K562 (cell line): ENCODE measurements around the gene PLP2. TPM values are rescaled to one million over a fixed set of nuclear protein-coding genes. Genes with fewer than 3 reads are reported as not detected.

ENCODE experiments used
- ATAC-seq: fragments of 200-7000 bp; cut with Tn5 transposase; 3 replicates; pipeline ENCODE4 v1.9.1; 2020; ENCODE audit warnings: moderate library complexity
- BruUV-seq: library from RNA; stranded (reverse); fragments of 400-500 nt; replicated peaks from 2 replicates; lab custom pipeline; 2021; lab: Mats Ljungman, UMichigan
- CTCF ChIA-PET: fragments of 300-600 bp; formaldehyde crosslinking; extraction: SDS; loops from one replicate; lab custom pipeline; 2021; ENCODE audit warnings: low intra/inter-chr PET ratio; lab: Yijun Ruan, JAX
- POLR2A ChIA-PET: fragments of 300-600, 350-650 bp; sonication (Branson Sonifier 250); formaldehyde crosslinking; extraction: SDS; loops from one replicate; lab custom pipeline; 2021; ENCODE audit warnings: antibody characterized with exemption, inconsistent platforms; lab: Yijun Ruan, JAX
- DNase-seq, 4 experiments: peaks; one replicate each; pipeline versions ENCODE4 v3.0.0 to v3.0.0-alpha.2; 2011 to 2018; ENCODE audit warnings: low spot score in 3 of 4, mixed read lengths in 3 of 4; ENCODE audit errors: extremely low read depth in 1 of 4
- FAIRE-seq: peaks from 2 replicates; lab custom pipeline; 2011; peaks lifted over from hg19 to GRCh38; lab: Jason Lieb, UNC
- H2AFZ ChIP-seq: 2 replicates; pipeline ENCODE4 v1.6.0; 2011; ENCODE audit warnings: low read depth, low read length, control low read depth, inconsistent platforms
- H3K27ac ChIP-seq: fragments of 200-600 bp; 3 replicates; pipeline ENCODE4 v1.8.0; 2011; ENCODE audit warnings: low read depth, mild to moderate bottlenecking, control low read depth, inconsistent platforms, low read length, moderate library complexity, mixed read lengths; ENCODE audit errors: extremely low read depth
- H3K27me3 ChIP-seq, 2 experiments: fragments of 300-600 bp in 1 of 2; 2 replicates in 1 of 2; 3 replicates in 1 of 2; pipeline versions ENCODE4 v1.6.0 to v1.8.0; 2011; ENCODE audit warnings: inconsistent platforms in 2 of 2, low read length in 2 of 2, mild to moderate bottlenecking in 1 of 2, mixed read lengths in 1 of 2, moderate library complexity in 1 of 2; ENCODE audit not compliant: control insufficient read depth in 2 of 2, insufficient read depth in 2 of 2
- H3K36me3 ChIP-seq: fragments of 300-600 bp; 3 replicates; pipeline ENCODE4 v1.8.0; 2011; ENCODE audit warnings: mild to moderate bottlenecking, low read length, inconsistent platforms; ENCODE audit not compliant: control insufficient read depth, insufficient read depth
- H3K4me1 ChIP-seq, 2 experiments: fragments of 200-600 bp in 1 of 2; replicated peaks in 1 of 2; 2 replicates in 1 of 2; 3 replicates in 1 of 2; pipeline versions ENCODE4 v1.5.1 to v1.8.0; 2011; ENCODE audit warnings: inconsistent platforms in 2 of 2, low read length in 2 of 2, mild to moderate bottlenecking in 1 of 2, mixed read lengths in 1 of 2, moderate library complexity in 1 of 2; ENCODE audit not compliant: control insufficient read depth in 2 of 2, insufficient read depth in 2 of 2
- H3K4me2 ChIP-seq: 2 replicates; pipeline ENCODE4 v1.6.1; 2011; ENCODE audit warnings: low read length, control low read depth, inconsistent platforms, mixed read lengths; ENCODE audit not compliant: insufficient read depth
- H3K4me3 ChIP-seq: fragments of 200-600 bp; sonication (generic), shearing (Covaris generic); 2 replicates; pipeline ENCODE4 v1.5.1; 2016; ENCODE audit warnings: control low read depth, inconsistent platforms
- H3K79me2 ChIP-seq: fragments of 200-600 bp; 3 replicates; pipeline ENCODE4 v1.8.0; 2011; ENCODE audit warnings: low read length, inconsistent platforms; ENCODE audit not compliant: control insufficient read depth, insufficient read depth
- H3K9ac ChIP-seq, 2 experiments: 2 replicates each; pipeline versions ENCODE4 v1.6.0 to v1.6.1; 2011; ENCODE audit warnings: low read depth in 2 of 2, low read length in 2 of 2, control low read depth in 1 of 2, inconsistent platforms in 1 of 2, mild to moderate bottlenecking in 1 of 2, mixed read lengths in 1 of 2; ENCODE audit not compliant: insufficient read depth in 1 of 2
- H3K9me1 ChIP-seq: one replicate; pipeline ENCODE4 v1.6.0; 2011; ENCODE audit warnings: inconsistent platforms, mild to moderate bottlenecking, low read length, moderate library complexity; ENCODE audit not compliant: control insufficient read depth, insufficient read depth
- H3K9me3 ChIP-seq: replicated peaks from 2 replicates; pipeline ENCODE4 v1.5.1; 2011; ENCODE audit warnings: low read depth, low read length, inconsistent platforms; ENCODE audit not compliant: control insufficient read depth, insufficient read depth
- H4K20me1 ChIP-seq: replicated peaks from 2 replicates; pipeline ENCODE4 v1.6.1; 2011; ENCODE audit warnings: low read length, inconsistent platforms, mixed read lengths; ENCODE audit not compliant: control insufficient read depth, insufficient read depth
- PKNOX1 ChIP-seq: fragments of 450-650 bp; IDR thresholded peaks from 2 replicates; pipeline ENCODE4 v1.6.1; 2016
- ZNF77 ChIP-seq: fragments of 250-450 bp; sonication (Bioruptor Pico); IDR thresholded peaks from 2 replicates; pipeline ENCODE4 v1.5.0; 2020
- WGBS: fragments of 100-300 bp; shearing (Covaris generic); methylation state at CpG from one replicate; pipeline ENCODE4 v1.1.6; 2016; ENCODE audit warnings: low coverage, mixed read lengths; ENCODE audit not compliant: insufficient coverage; ENCODE audit errors: missing lambda C conversion rate; 5-methylcytosine and 5-hydroxymethylcytosine counted together
- in situ Hi-C: fragments of 300-500 bp; cut with MboI; formaldehyde crosslinking; loops from 4 replicates; pipeline ENCODE4 v1.15.0; 2018; ENCODE audit warnings: inconsistent platforms, mixed read lengths
- intact Hi-C: fragments of 100-400 bp; cut with micrococcal nuclease; formaldehyde crosslinking; loops from 2 replicates; pipeline ENCODE4 v1.14.2; 2022
- polyA plus RNA-seq, 8 experiments: library from polyadenylated mRNA; depleted of rRNA in 4 of 8; stranded (reverse) in 5 of 8; unstranded in 3 of 8; fragments of >200 nt; fragmentation: Nextera tagmentation in 2 of 8; fragmentation: Illumina TruSeq in 1 of 8; extraction: Ambion mirVana in 2 of 8; extraction: Trizol in 1 of 8; gene quantifications; 2 replicates each; pipeline versions ENCODE4 v1.2.1 to v1.2.3, GENCODE V29; 2011 to 2014; ENCODE audit warnings: inconsistent platforms in 1 of 8, missing spikeins in 1 of 8
- total RNA-seq, 7 experiments: library from RNA; depleted of rRNA in 6 of 7; stranded (reverse); fragments of >200 nt in 6 of 7; fragmentation: Illumina TruSeq in 2 of 7; extraction: Trizol in 2 of 7; gene quantifications; 2 replicates each; pipeline versions ENCODE4 v1.2.1 to v1.2.3, GENCODE V29; 2011 to 2021; ENCODE audit warnings: low replicate concordance in 1 of 7

PLP2 gene
- total and polyA plus RNA-seq, 9 of the 15 experiments (the other 6 are each of a cell fraction or from before 2014, with no cell fraction given): 34.7 to 236 (median 112) TPM

GRCh38 chrX:49187526-49187925 is 15.8 kb downstream of the PLP2 start:
- POLR2A ChIA-PET: no interaction called here
- intact Hi-C loops: no loop called here

More at GRCh38 chrX:49187526-49187925, 15.8 kb downstream of the PLP2 start:
- WGBS: 67% methylated on average over 10 of the region's 10 CpGs
- ATAC-seq (no peak), FAIRE-seq (no peak), DNase-seq (no peak)
- TF ChIP-seq ZNF77 (CRISPR knock-in tag): no peak
- TF ChIP-seq PKNOX1: peak; percentile 67
- Histone ChIP-seq H3K36me3 (peaks cover 16% of the 10 kb centered on the region; the same call in 1 of the 3 replicates), H3K9me3 (no peaks in the 10 kb centered on the region), H3K4me3 (no peak overlapping the region), H2AFZ (no peak overlapping the region), H3K9me1 (no peaks in the 10 kb centered on the region), H3K4me1 (peaks cover 36 to 51% of the 10 kb centered on the region in 2 experiments), H4K20me1 (peaks cover 9% of the 10 kb centered on the region), H3K27me3 (no peaks in the 10 kb centered on the region), H3K9ac (peak overlapping the region in 1 of 2 experiments; percentile 33; a peak in 1 of 4 replicates), H3K4me2 (no peak overlapping the region), H3K79me2 (peaks cover 50% of the 10 kb centered on the region), H3K27ac (peak overlapping the region; percentile 91; the same call in 1 of the 3 replicates)
- BruUV-seq: no TSS peak
- CTCF ChIA-PET: no interaction called here
- in situ Hi-C loops: no loop called here
